H9 (cell line): ENCODE results near the gene HDHD3. TPM values are rescaled to one million over a fixed set of nuclear protein-coding genes. Genes with fewer than 3 reads are reported as not detected.

ENCODE experiments used
- DNase-seq: peaks from one replicate; pipeline ENCODE4 v3.0.0-alpha.2; 2017
- H2AFZ ChIP-seq: one replicate; pipeline ENCODE4 v1.6.1; 2013; ENCODE audit warnings: mild to moderate bottlenecking, low read length, control low read depth, moderate library complexity
- H2AK5ac ChIP-seq: 2 replicates; pipeline ENCODE4 v1.6.1; 2013; ENCODE audit warnings: low read length, control low read depth, mixed read lengths; ENCODE audit not compliant: insufficient read length
- H2BK120ac ChIP-seq: one replicate; pipeline ENCODE4 v1.6.1; 2013; ENCODE audit warnings: low read depth, mild to moderate bottlenecking, low read length, control low read depth, inconsistent platforms; ENCODE audit not compliant: poor library complexity, severe bottlenecking
- H2BK12ac ChIP-seq: 2 replicates; pipeline ENCODE4 v1.6.1; 2013; ENCODE audit warnings: low read length, control low read depth, mixed read lengths, low read depth; ENCODE audit not compliant: insufficient read length
- H2BK15ac ChIP-seq: 2 replicates; pipeline ENCODE4 v1.6.1; 2013; ENCODE audit warnings: low read depth, low read length, control low read depth
- H2BK20ac ChIP-seq: one replicate; pipeline ENCODE4 v1.6.1; 2013; ENCODE audit warnings: low read depth, mild to moderate bottlenecking, low read length, control low read depth, inconsistent platforms; ENCODE audit not compliant: poor library complexity, severe bottlenecking
- H2BK5ac ChIP-seq: 2 replicates; pipeline ENCODE4 v1.6.1; 2013; ENCODE audit warnings: low read length, control low read depth, mixed read lengths; ENCODE audit not compliant: insufficient read length
- H3K14ac ChIP-seq: 2 replicates; pipeline ENCODE4 v1.6.1; 2013; ENCODE audit warnings: low read length, control low read depth; ENCODE audit not compliant: insufficient read depth
- H3K18ac ChIP-seq: 2 replicates; pipeline ENCODE4 v1.6.1; 2013; ENCODE audit warnings: low read depth, mild to moderate bottlenecking, mixed read lengths, low read length, control low read depth; ENCODE audit not compliant: insufficient read length
- H3K23ac ChIP-seq: 2 replicates; pipeline ENCODE4 v1.6.1; 2013; ENCODE audit warnings: low read length, control low read depth, mixed read lengths, low read depth; ENCODE audit not compliant: insufficient read length
- H3K23me2 ChIP-seq: 2 replicates; pipeline ENCODE4 v1.6.1; 2013; ENCODE audit warnings: low read depth, mild to moderate bottlenecking, mixed read lengths, low read length, control low read depth; ENCODE audit not compliant: insufficient read length, poor library complexity, severe bottlenecking
- H3K27ac ChIP-seq: 2 replicates; pipeline ENCODE4 v1.5.1; 2013; ENCODE audit warnings: low read length, control low read depth, mixed read lengths, low read depth; ENCODE audit not compliant: insufficient read length
- H3K27me3 ChIP-seq: 2 replicates; pipeline ENCODE4 v1.6.1; 2013; ENCODE audit warnings: low read length, control low read depth, inconsistent platforms; ENCODE audit not compliant: insufficient read depth
- H3K4ac ChIP-seq: 2 replicates; pipeline ENCODE4 v1.6.1; 2013; ENCODE audit warnings: low read depth, mild to moderate bottlenecking, control low read depth, inconsistent platforms, low read length, moderate library complexity
- H3K4me1 ChIP-seq: 2 replicates; pipeline ENCODE4 v1.6.1; 2013; ENCODE audit warnings: low read length, control low read depth, inconsistent platforms; ENCODE audit not compliant: insufficient read depth
- H3K4me2 ChIP-seq: 2 replicates; pipeline ENCODE4 v1.6.1; 2013; ENCODE audit warnings: low read length, control low read depth, mixed read lengths; ENCODE audit not compliant: insufficient read length, insufficient read depth
- H3K56ac ChIP-seq: 2 replicates; pipeline ENCODE4 v1.6.1; 2013; ENCODE audit warnings: low read depth, mild to moderate bottlenecking, mixed read lengths, low read length, control low read depth; ENCODE audit not compliant: insufficient read length
- H3K79me1 ChIP-seq: 2 replicates; pipeline ENCODE4 v1.6.1; 2013; ENCODE audit warnings: low read depth, mild to moderate bottlenecking, moderate library complexity, low read length, control low read depth, inconsistent platforms; ENCODE audit not compliant: insufficient read depth, poor library complexity, severe bottlenecking
- H3K79me2 ChIP-seq: 2 replicates; pipeline ENCODE4 v1.6.1; 2013; ENCODE audit warnings: low read length, control low read depth, inconsistent platforms; ENCODE audit not compliant: insufficient read depth
- H3K9ac ChIP-seq: 2 replicates; pipeline ENCODE4 v1.6.1; 2013; ENCODE audit warnings: low read length, control low read depth, mixed read lengths; ENCODE audit not compliant: insufficient read length; ENCODE audit errors: extremely low read depth
- H3K9me3 ChIP-seq: one replicate; pipeline ENCODE4 v1.6.1; 2013; ENCODE audit warnings: low read depth, low read length, inconsistent platforms; ENCODE audit not compliant: control insufficient read depth
- H3T11ph ChIP-seq: one replicate; pipeline ENCODE4 v1.6.1; 2013; ENCODE audit warnings: mild to moderate bottlenecking, low read length, control low read depth, inconsistent platforms
- H4K20me1 ChIP-seq: one replicate; pipeline ENCODE4 v1.6.1; 2013; ENCODE audit not compliant: control insufficient read depth, insufficient read length, insufficient read depth
- H4K5ac ChIP-seq: 2 replicates; pipeline ENCODE4 v1.6.1; 2013; ENCODE audit warnings: low read depth, mild to moderate bottlenecking, mixed read lengths, low read length, control low read depth; ENCODE audit not compliant: insufficient read length
- H4K8ac ChIP-seq: replicated peaks from 2 replicates; pipeline ENCODE4 v1.6.1; 2013; ENCODE audit warnings: low read length, control low read depth, mixed read lengths, low read depth; ENCODE audit not compliant: insufficient read length
- H4K91ac ChIP-seq: 2 replicates; pipeline ENCODE4 v1.6.1; 2013; ENCODE audit warnings: low read depth, mild to moderate bottlenecking, moderate library complexity, mixed read lengths, low read length, control low read depth; ENCODE audit not compliant: insufficient read length
- H3K27ac Mint-ChIP-seq, 3 experiments: 2 replicates in 2 of 3; 3 replicates in 1 of 3; pipeline ENCODE4 v1.8.0; 2020 to 2021; ENCODE audit warnings: mixed read lengths in 3 of 3, mild to moderate bottlenecking in 1 of 3, moderate library complexity in 1 of 3
- H3K27me3 Mint-ChIP-seq: 2 replicates; pipeline ENCODE4 v1.8.0; 2021; ENCODE audit warnings: low read depth, mild to moderate bottlenecking, moderate library complexity, mixed read lengths
- H3K36me3 Mint-ChIP-seq, 3 experiments: 2 replicates in 2 of 3; 3 replicates in 1 of 3; pipeline ENCODE4 v1.8.0; 2020 to 2021; ENCODE audit warnings: low read depth in 3 of 3, mixed read lengths in 3 of 3; ENCODE audit not compliant: insufficient read depth in 1 of 3
- H3K4me1 Mint-ChIP-seq, 2 experiments: 2 replicates each; pipeline ENCODE4 v1.8.0; 2020; ENCODE audit warnings: mixed read lengths in 2 of 2
- H3K4me3 Mint-ChIP-seq, 2 experiments: 2 replicates in 1 of 2; 3 replicates in 1 of 2; pipeline ENCODE4 v1.8.0; 2020 to 2021; ENCODE audit warnings: mild to moderate bottlenecking in 2 of 2, mixed read lengths in 2 of 2, moderate library complexity in 1 of 2
- H3K9me3 Mint-ChIP-seq, 2 experiments: 2 replicates in 1 of 2; 3 replicates in 1 of 2; pipeline ENCODE4 v1.8.0; 2020; ENCODE audit warnings: mild to moderate bottlenecking in 2 of 2, mixed read lengths in 2 of 2, moderate library complexity in 1 of 2
- CTCF ChIP-seq: fragments of 200-600 bp; sonication (generic); conservative IDR thresholded peaks from 3 replicates; pipeline ENCODE4 v1.8.0; 2021; ENCODE audit warnings: antibody characterized with exemption, mild to moderate bottlenecking
- WGBS: extraction: QIAGEN DNeasy Blood & Tissue Kit; methylation state at CpG from one replicate; pipeline ENCODE4 v1.1.7; 2013; ENCODE audit warnings: missing lambda C conversion rate, low lambda C conversion rate, mixed read lengths; ENCODE audit not compliant: insufficient read length; ENCODE audit errors: extremely low coverage; 5-methylcytosine and 5-hydroxymethylcytosine counted together
- total RNA-seq: library from RNA; stranded (reverse); gene quantifications from 2 replicates; pipeline ENCODE4 v1.2.1, GENCODE V29; 2021

The HDHD3 gene
- total RNA-seq, 1 experiment from 2014 or later: 10.9 TPM

DNA sequence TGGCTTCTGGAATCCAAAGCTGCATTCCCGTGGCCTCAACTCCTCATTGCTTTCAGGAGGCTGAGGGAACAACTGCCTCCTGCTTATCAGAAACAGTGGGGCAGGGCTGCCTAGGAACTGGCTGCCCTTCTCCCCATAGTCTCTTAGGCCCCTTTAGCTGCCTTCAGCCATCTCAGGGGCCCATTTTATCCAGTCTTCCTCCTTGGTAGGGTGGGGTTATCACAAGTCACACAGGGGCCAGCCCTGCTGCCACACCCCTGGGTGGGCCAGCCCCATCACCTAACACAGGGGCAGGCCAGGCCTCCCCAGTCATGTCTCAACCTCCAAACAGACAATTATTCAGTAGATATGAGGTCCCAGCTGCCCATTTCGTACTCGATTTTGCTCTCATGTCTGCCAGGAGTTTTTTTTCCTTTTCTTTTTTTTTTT lies 20.4 kb upstream of the HDHD3 start:
- no peak for TF ChIP-seq CTCF
- Histone ChIP-seq H3K4ac (no peak overlapping the region), H3T11ph (no peak overlapping the region), H3K9me3 (no peaks in the 10 kb centered on the region), H3K18ac (no peak overlapping the region), H2BK120ac (no peak overlapping the region), H3K4me1 (no peaks in the 10 kb centered on the region), H3K4me2 (no peak overlapping the region), H3K56ac (no peak overlapping the region), H4K20me1 (no peaks in the 10 kb centered on the region), H4K8ac (no peak overlapping the region), H3K27ac (no peak overlapping the region), H3K14ac (no peak overlapping the region), H2BK12ac (no peak overlapping the region), H2BK15ac (no peak overlapping the region), H2AK5ac (no peak overlapping the region), H3K23ac (no peak overlapping the region), H2AFZ (no peak overlapping the region), H3K79me1 (no peaks in the 10 kb centered on the region), H3K27me3 (no peaks in the 10 kb centered on the region), H2BK20ac (no peak overlapping the region), H2BK5ac (no peak overlapping the region), H3K23me2 (no peaks in the 10 kb centered on the region), H4K91ac (no peak overlapping the region), H4K5ac (no peak overlapping the region), H3K9ac (no peak overlapping the region), H3K79me2 (no peaks in the 10 kb centered on the region)
- Mint-ChIP-seq H3K4me1 (peaks cover 6 to 11% of the 10 kb centered on the region in 2 experiments), H3K36me3 (peaks cover 0 to 10% (median 8%) of the 10 kb centered on the region in 3 experiments; a peak in 4 of 7 replicates), H3K27me3 (no peaks in the 10 kb centered on the region; the same call in 1 of the 2 replicates), H3K27ac (0 out of 7 replicates have a peak overlapping the region, but pooled peaks of 1 of the 3 experiments have one; percentile 38), H3K4me3 (no peak overlapping the region), H3K9me3 (no peaks in the 10 kb centered on the region)
- no peak for DNase-seq
- WGBS: no CpG with 5 or more reads among the region's 3 CpGs
